DMS114 treated with DMSO at 0.1 percent for 48 hours (cell line): Measurements from ENCODE around the gene SEPTIN11.

Source experiments
- DNase-seq: peaks from one replicate; lab custom pipeline; 2025; ENCODE audit not compliant: unreplicated experiment; lab: John Stamatoyannopoulos, UW

The SEPTIN11 gene

GRCh38 chr4:76977736-76978350 lies 28.3 kb downstream of the SEPTIN11 start:
- no peak for DNase-seq

GRCh38 chr4:76979236-76979635 lies 29.7 kb downstream of the SEPTIN11 start:
- DNase-seq, result no peak

- DNase-seq, result no peak
These were observed 30.7 kb downstream of the SEPTIN11 start for GRCh38 chr4:76980261-76980660.

GRCh38 chr4:76981644-76982043 lies 32.1 kb downstream of the SEPTIN11 start:
- no peak for DNase-seq

GRCh38 chr4:76982638-76983584 lies 33.4 kb downstream of the SEPTIN11 start:
- no peak for DNase-seq

- DNase-seq, result no peak
These were observed 34.6 kb downstream of the SEPTIN11 start for GRCh38 chr4:76984127-76984526.

- no peak for DNase-seq
These were observed 35.2 kb downstream of the SEPTIN11 start for GRCh38 chr4:76984788-76985211.

- no peak for DNase-seq
These were observed 37.6 kb downstream of the SEPTIN11 start for GRCh38 chr4:76987153-76987591.

- DNase-seq, result no peak
These were observed 38.1 kb downstream of the SEPTIN11 start for GRCh38 chr4:76987685-76988084.

- DNase-seq, result no peak
These were observed 40.0 kb downstream of the SEPTIN11 start for GRCh38 chr4:76989391-76990061.

GRCh38 chr4:76990288-76991080 lies 40.9 kb downstream of the SEPTIN11 start:
- no peak for DNase-seq

- DNase-seq, result no peak
These were observed 41.7 kb downstream of the SEPTIN11 start for GRCh38 chr4:76991161-76991660.

- DNase-seq, result no peak
These were observed 44.5 kb downstream of the SEPTIN11 start for GRCh38 chr4:76993787-76994641.

- no peak for DNase-seq
These were observed 46.2 kb downstream of the SEPTIN11 start for GRCh38 chr4:76995776-76996175.

- DNase-seq, result no peak
These were observed 46.9 kb downstream of the SEPTIN11 start for GRCh38 chr4:76996445-76996844.

- no peak for DNase-seq
These were observed 47.5 kb downstream of the SEPTIN11 start for GRCh38 chr4:76997077-76997476.

GRCh38 chr4:76997532-76997931 lies 48.0 kb downstream of the SEPTIN11 start:
- DNase-seq, result no peak

- DNase-seq, result no peak
These were observed 48.8 kb downstream of the SEPTIN11 start for GRCh38 chr4:76998251-76998901.
